ENCODE data around the gene TRIM8. TPM values are rescaled to one million over a fixed set of nuclear protein-coding genes. Genes with fewer than 3 reads are reported as not detected.

Gene TRIM8
- total and polyA plus RNA-seq, 2 of the 4 experiments (the other 2 are of a cell fraction): 25.5 to 126 TPM

GRCh38 chr10:102641880-102642735 lies 2.2 kb upstream of the TRIM8 start (continued):
- TF ChIP-seq ELK1 (IDR thresholded peaks at IDR 0.05; ENCODE audit: borderline replicate concordance, low read depth, low read length): no peak
- no peak for TF ChIP-seq RCOR1 (IDR thresholded peaks at IDR 0.05; ENCODE audit: insufficient replicate concordance, low read length)
